CD4-positive, alpha-beta T cell treated with Interferon gamma for 1 hour (primary cell): Measurements from ENCODE around the gene PRDX5.

Experiments used
- DNase-seq: peaks from one replicate; pipeline ENCODE4 v3.0.0-alpha.2; 2020

The PRDX5 gene

DNA sequence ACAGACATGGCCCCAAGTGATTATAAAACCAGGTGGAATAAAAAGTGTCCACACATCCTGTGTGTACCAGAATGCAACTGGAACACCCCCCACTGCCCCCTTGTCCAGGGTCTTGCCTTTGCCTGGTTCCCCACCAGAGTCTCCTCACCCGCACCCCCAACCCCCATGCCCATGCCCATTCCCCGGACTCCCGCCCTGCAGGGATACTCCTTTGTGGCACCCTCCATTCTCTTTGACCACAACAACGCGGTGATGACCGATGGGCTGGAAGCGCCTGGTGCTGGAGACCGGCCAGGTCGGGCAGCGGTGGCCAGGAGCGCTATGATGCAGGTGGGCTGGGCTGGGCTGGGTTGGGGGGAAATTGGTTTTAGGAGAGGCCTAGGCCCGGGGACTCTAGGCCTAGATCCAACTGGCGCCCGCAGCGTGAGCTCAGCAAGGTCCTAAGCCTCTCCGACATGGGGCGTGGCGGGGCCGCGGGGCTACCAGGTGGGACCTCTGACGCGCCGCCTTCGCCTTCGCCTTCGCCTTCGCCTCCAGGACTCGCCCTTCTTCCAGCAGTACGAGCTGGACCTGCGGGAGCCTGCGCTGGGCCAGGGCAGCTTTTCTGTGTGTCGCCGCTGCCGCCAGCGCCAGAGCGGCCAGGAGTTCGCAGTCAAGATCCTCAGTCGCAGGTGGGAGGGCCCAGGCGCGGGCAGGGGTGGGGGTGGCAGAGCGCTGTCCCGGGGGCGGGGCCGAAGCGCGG is 50.2 kb downstream of the PRDX5 start:
- no peak for DNase-seq

- DNase-seq = no peak
Observed at GRCh38 chr11:64368673-64369074, 50.8 kb downstream of the PRDX5 start.

GRCh38 chr11:64369440-64370421 is 51.8 kb downstream of the PRDX5 start:
- DNase-seq = no peak

DNA sequence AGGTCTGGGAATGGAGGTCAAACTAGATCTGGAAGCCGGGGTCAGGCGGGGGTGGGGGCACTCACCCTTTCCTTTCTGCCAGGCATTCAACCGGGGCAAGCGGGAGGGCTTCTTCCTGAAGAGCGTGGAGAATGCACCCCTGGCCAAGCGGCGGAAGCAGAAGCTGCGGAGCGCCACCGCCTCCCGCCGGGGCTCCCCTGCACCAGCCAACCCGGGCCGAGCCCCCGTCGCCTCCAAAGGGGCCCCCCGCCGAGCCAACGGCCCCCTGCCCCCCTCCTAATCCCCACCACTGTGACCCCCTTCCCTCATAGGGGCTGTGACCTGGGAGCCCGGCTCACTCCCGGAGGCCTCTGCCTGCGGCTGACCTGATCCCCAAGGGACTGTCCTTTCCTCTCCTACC is 53.3 kb downstream of the PRDX5 start:
- DNase-seq = no peak
